HG03159 (cell line): ENCODE results near the gene GALNT6.

Source experiments
- ATAC-seq: cut with Tn5 transposase; IDR thresholded peaks from one replicate; pipeline ENCODE4 v1.9.1; 2021; ENCODE audit warnings: mild to moderate bottlenecking, moderate library complexity; ENCODE audit not compliant: unreplicated experiment

GALNT6 gene

GRCh38 chr12:51406859-51407258 is 15.7 kb upstream of the GALNT6 start:
- ATAC-seq = no peak

- no peak for ATAC-seq
These were observed 15.1 kb upstream of the GALNT6 start for GRCh38 chr12:51406290-51406689.

- ATAC-seq = no peak
These were observed 14.6 kb upstream of the GALNT6 start for GRCh38 chr12:51405801-51406207.

GRCh38 chr12:51404627-51405026 is 13.4 kb upstream of the GALNT6 start:
- ATAC-seq = no peak

- no peak for ATAC-seq
These were observed 12.5 kb upstream of the GALNT6 start for GRCh38 chr12:51403681-51404136.

- no peak for ATAC-seq
These were observed 12.0 kb upstream of the GALNT6 start for GRCh38 chr12:51403159-51403558.

- ATAC-seq = no peak
These were observed 10.7 kb upstream of the GALNT6 start for GRCh38 chr12:51401900-51402299.

GRCh38 chr12:51401486-51401885 is 10.3 kb upstream of the GALNT6 start:
- no peak for ATAC-seq

GRCh38 chr12:51401020-51401419 is 9.8 kb upstream of the GALNT6 start:
- ATAC-seq = no peak

GRCh38 chr12:51399891-51400290 is 8.7 kb upstream of the GALNT6 start:
- ATAC-seq = no peak

- ATAC-seq = no peak
These were observed 6.5 kb upstream of the GALNT6 start for GRCh38 chr12:51397670-51398069.

- ATAC-seq = no peak
These were observed 4.4 kb upstream of the GALNT6 start for GRCh38 chr12:51395283-51396230.

- ATAC-seq = no peak
These were observed 2.7 kb upstream of the GALNT6 start for GRCh38 chr12:51393676-51394545.

GRCh38 chr12:51392556-51393237 is 1.5 kb upstream of the GALNT6 start:
- ATAC-seq = peak; percentile 38

- ATAC-seq = peak; percentile 10
These were observed 319 bp downstream of the GALNT6 start for GRCh38 chr12:51390891-51391282.

GRCh38 chr12:51390457-51390856 is 749 bp downstream of the GALNT6 start:
- no peak for ATAC-seq

- ATAC-seq = no peak
These were observed 1.8 kb downstream of the GALNT6 start for GRCh38 chr12:51389302-51389999.

- no peak for ATAC-seq
These were observed 2.4 kb downstream of the GALNT6 start for GRCh38 chr12:51388846-51389245.

GRCh38 chr12:51388069-51388799 is 3.0 kb downstream of the GALNT6 start:
- ATAC-seq = no peak

- ATAC-seq = no peak
These were observed 4.9 kb downstream of the GALNT6 start for GRCh38 chr12:51386351-51386750.
